Muscle layer of colon (tissue), 2 donors: ENCODE measurements around the gene TMA7B.

Source experiments
- H3K27ac ChIP-seq: one replicate; pipeline ENCODE4 v1.7.0; 2013; ENCODE audit warnings: low read depth, mild to moderate bottlenecking, low read length, moderate library complexity
- H3K27me3 ChIP-seq, 2 donors: one replicate each; pipeline ENCODE4 v1.7.0; 2013; ENCODE audit warnings: low read length in 2 of 2, mild to moderate bottlenecking in 2 of 2; ENCODE audit not compliant: insufficient read depth in 2 of 2, control insufficient read depth in 1 of 2
- H3K36me3 ChIP-seq: one replicate; pipeline ENCODE4 v1.7.0; 2013; ENCODE audit warnings: mild to moderate bottlenecking, low read length; ENCODE audit not compliant: insufficient read depth
- H3K4me1 ChIP-seq: one replicate; pipeline ENCODE4 v1.7.0; 2013; ENCODE audit warnings: mild to moderate bottlenecking, low read length; ENCODE audit not compliant: insufficient read depth
- H3K4me3 ChIP-seq, 2 donors: one replicate each; pipeline ENCODE4 v1.7.0; 2013; ENCODE audit warnings: low read length in 2 of 2, low read depth in 1 of 2, mild to moderate bottlenecking in 1 of 2, moderate library complexity in 1 of 2
- H3K9ac ChIP-seq: one replicate; pipeline ENCODE4 v1.7.0; 2013; ENCODE audit warnings: low read length
- H3K9me3 ChIP-seq: one replicate; pipeline ENCODE4 v1.7.0; 2013; ENCODE audit warnings: mild to moderate bottlenecking, low read length
- donor health status: abdominal sarcoma.
- donor health status: Adenocarcinoma of cecum.

Gene TMA7B

DNA sequence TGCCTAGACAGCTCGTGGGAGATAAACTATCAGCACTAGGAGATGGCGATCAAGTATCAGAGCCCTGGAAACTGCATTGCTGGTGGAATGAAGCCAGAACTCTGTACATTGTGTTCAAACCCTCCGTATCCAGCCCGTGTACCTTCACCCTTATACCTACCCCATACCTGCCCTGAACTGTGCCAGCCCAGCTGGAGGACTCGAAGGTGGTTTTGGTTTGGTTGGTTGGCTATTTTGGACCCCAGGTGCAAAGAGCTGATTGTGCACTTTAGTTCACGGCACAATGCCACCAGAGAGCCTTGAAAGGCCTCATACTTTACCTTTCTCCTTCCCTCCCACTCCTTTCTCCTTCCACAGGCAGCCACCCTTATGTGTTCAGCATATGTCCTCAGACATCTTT is 50.5 kb downstream of the TMA7B start:
- Histone ChIP-seq H3K9ac (no peak overlapping the region), H3K27me3 (peaks cover 0 to 25% of the 10 kb centered on the region in 2 donors), H3K27ac (no peak overlapping the region), H3K4me1 (no peaks in the 10 kb centered on the region), H3K4me3 (no peak overlapping the region), H3K9me3 (no peaks in the 10 kb centered on the region), H3K36me3 (no peaks in the 10 kb centered on the region)
